B cell (primary cell): ENCODE data around the gene WBP11. TPM values are rescaled to one million over a fixed set of nuclear protein-coding genes. Genes with fewer than 3 reads are reported as not detected.

ENCODE experiments used
- ATAC-seq: fragments of 200-7000 bp; cut with Tn5 transposase; one replicate; pipeline ENCODE4 v1.10.0; 2021; ENCODE audit warnings: low read depth, mild to moderate bottlenecking, moderate number of reproducible peaks, moderate library complexity
- CTCF ChIA-PET: fragments of 350-600 bp; sonication (Branson Sonifier 250); formaldehyde crosslinking; loops from one replicate; lab custom pipeline; 2021; ENCODE audit warnings: antibody characterized with exemption, inconsistent platforms; lab: Charles Lee
- POLR2A ChIA-PET: fragments of 350-600 bp; sonication (Branson Sonifier 250); formaldehyde crosslinking; loops from one replicate; lab custom pipeline; 2021; ENCODE audit warnings: antibody characterized with exemption; lab: Charles Lee
- DNase-seq: peaks from one replicate; pipeline ENCODE4 v3.0.0; 2013
- H2AFZ ChIP-seq: 2 replicates; pipeline ENCODE4 v1.6.1; 2012; ENCODE audit warnings: mild to moderate bottlenecking, low read depth, low read length; ENCODE audit not compliant: insufficient read depth, poor library complexity, severe bottlenecking
- H3K27ac ChIP-seq, 2 donors: 1 replicate in 1 of 2; 2 replicates in 1 of 2; pipeline ENCODE4 v1.5.1; 2012 to 2013; ENCODE audit warnings: low read length in 2 of 2, mild to moderate bottlenecking in 2 of 2, moderate library complexity in 1 of 2
- H3K27me3 ChIP-seq, 4 experiments: fragments of 200-600 bp in 1 of 4; sonication (generic) in 1 of 4; replicated peaks in 1 of 4; 1 replicate in 2 of 4; 2 replicates in 2 of 4; pipeline versions ENCODE4 v1.6.1 to v1.7.0; 2013 to 2016; ENCODE audit warnings: low read length in 3 of 4, mild to moderate bottlenecking in 2 of 4, mixed read lengths in 1 of 4, moderate library complexity in 1 of 4; ENCODE audit not compliant: insufficient read depth in 4 of 4, control insufficient read depth in 3 of 4; ENCODE audit errors: control extremely low read depth in 1 of 4
- H3K36me3 ChIP-seq, 2 experiments: replicated peaks in 1 of 2; 1 replicate in 1 of 2; 2 replicates in 1 of 2; pipeline versions ENCODE4 v1.6.1 to v1.7.1; 2013; ENCODE audit warnings: low read length in 1 of 2; ENCODE audit not compliant: insufficient read depth in 2 of 2, control insufficient read depth in 1 of 2; ENCODE audit errors: control extremely low read depth in 1 of 2, extremely low read depth in 1 of 2
- H3K4me1 ChIP-seq, 2 donors: fragments of 200-600 bp in 1 of 2; sonication (generic) in 1 of 2; 1 replicate in 1 of 2; 2 replicates in 1 of 2; pipeline versions ENCODE4 v1.5.1 to v1.6.1; 2013 to 2017; ENCODE audit warnings: low read length in 2 of 2; ENCODE audit not compliant: control insufficient read depth in 2 of 2, insufficient read depth in 2 of 2
- H3K4me2 ChIP-seq: replicated peaks from 2 replicates; pipeline ENCODE3; 2012; ENCODE audit warnings: mild to moderate bottlenecking, low read depth, low read length; ENCODE audit not compliant: poor library complexity, severe bottlenecking
- H3K4me3 ChIP-seq, 5 experiments: fragments of 200-600 bp in 1 of 5; sonication (generic) in 1 of 5; 1 replicate in 3 of 5; 2 replicates in 2 of 5; pipeline versions ENCODE4 v1.5.1 to v1.7.0; 2011 to 2016; ENCODE audit warnings: low read length in 4 of 5, mild to moderate bottlenecking in 4 of 5, low read depth in 2 of 5, control low read depth in 1 of 5, moderate library complexity in 1 of 5; ENCODE audit not compliant: insufficient read depth in 1 of 5; ENCODE audit errors: control extremely low read depth in 1 of 5, extremely low read depth in 1 of 5
- H3K79me2 ChIP-seq: fragments of 200-600 bp; sonication (generic); one replicate; pipeline ENCODE4 v1.6.0; 2016; ENCODE audit warnings: low read length; ENCODE audit not compliant: control insufficient read depth, insufficient read depth
- H3K9ac ChIP-seq: fragments of 200-600 bp; sonication (generic); 2 replicates; pipeline ENCODE4 v1.6.1; 2017; ENCODE audit warnings: mild to moderate bottlenecking, low read length, moderate library complexity
- H3K9me3 ChIP-seq, 3 donors: one replicate each; pipeline versions ENCODE4 v1.6.1 to v1.7.1; 2013; ENCODE audit warnings: low read length in 2 of 3; ENCODE audit not compliant: control insufficient read depth in 2 of 3, insufficient read depth in 1 of 3; ENCODE audit errors: control extremely low read depth in 1 of 3
- H4K20me1 ChIP-seq: 2 replicates; pipeline ENCODE4 v1.6.0; 2012; ENCODE audit warnings: mild to moderate bottlenecking, low read length; ENCODE audit not compliant: insufficient read depth, control insufficient read depth, poor library complexity, severe bottlenecking
- H3K27ac Mint-ChIP-seq: one replicate; pipeline ENCODE4 v1.8.0; 2021; ENCODE audit warnings: mixed read lengths
- H3K27me3 Mint-ChIP-seq: one replicate; pipeline ENCODE4 v1.8.0; 2021; ENCODE audit warnings: mixed read lengths
- H3K4me1 Mint-ChIP-seq: one replicate; pipeline ENCODE4 v1.8.0; 2021; ENCODE audit warnings: mixed read lengths
- H3K4me3 Mint-ChIP-seq: one replicate; pipeline ENCODE4 v1.8.0; 2021; ENCODE audit warnings: mixed read lengths
- H3K9me3 Mint-ChIP-seq: one replicate; pipeline ENCODE4 v1.8.0; 2022; ENCODE audit warnings: mixed read lengths; ENCODE audit not compliant: insufficient read depth
- CTCF ChIP-seq: fragments of 200-600 bp; IDR thresholded peaks from one replicate; pipeline ENCODE4 v1.8.0; 2022; ENCODE audit warnings: antibody characterized with exemption, mild to moderate bottlenecking
- EZH2 ChIP-seq: IDR thresholded peaks from 2 replicates; pipeline ENCODE4 v1.6.1; 2012; ENCODE audit warnings: borderline replicate concordance, low read depth, mild to moderate bottlenecking, moderate library complexity, low read length; ENCODE audit not compliant: insufficient read depth, poor library complexity, severe bottlenecking
- WGBS: methylation state at CpG from one replicate; pipeline ENCODE4 v1.1.5; 2013; ENCODE audit warnings: missing lambda C conversion rate; ENCODE audit not compliant: insufficient coverage; 5-methylcytosine and 5-hydroxymethylcytosine counted together
- intact Hi-C: fragments of 100-400 bp; cut with micrococcal nuclease; formaldehyde crosslinking; loops from one replicate; pipeline ENCODE4 v1.10.0; 2022
- polyA plus RNA-seq: library from polyadenylated mRNA; depleted of rRNA; stranded (reverse); fragments of >200 nt; gene quantifications from 2 replicates; pipeline ENCODE4 v1.2.3, GENCODE V29; 2012
- total RNA-seq, 2 donors: library from RNA; stranded (reverse); fragments of 120-200 nt in 1 of 2; gene quantifications; 1 replicate in 1 of 2; 2 replicates in 1 of 2; pipeline versions ENCODE4 v1.2.3 to v1.2.4, GENCODE V29; 2013 to 2022

Gene WBP11
- total and polyA plus RNA-seq, 2 donors (not counting 1 experiment from before 2014, with no cell fraction given), result 13.6 to 84.7 TPM

- DNase-seq, result no peak
- H3K79me2 ChIP-seq, result no peaks in the 10 kb centered on the region
- H3K27ac Mint-ChIP-seq, result no peak overlapping the region
- H3K4me1 ChIP-seq, result peaks cover 0 to 4% of the 10 kb centered on the region in 2 donors
- H2AFZ ChIP-seq, result no peak overlapping the region
- peaks cover 12% of the 10 kb centered on the region for H3K27me3 Mint-ChIP-seq
- H3K4me3 Mint-ChIP-seq, result no peak overlapping the region
- H3K4me3 ChIP-seq, result no peak overlapping the region
- no peak overlapping the region for H3K27ac ChIP-seq
- intact Hi-C loops, result no loop called here
- no peaks in the 10 kb centered on the region for H3K27me3 ChIP-seq
- ATAC-seq, result no peak
- H3K4me2 ChIP-seq, result no peak overlapping the region
- TF ChIP-seq EZH2 (no peak), CTCF (no peak)
- H3K9me3 Mint-ChIP-seq, result no peaks in the 10 kb centered on the region
- whole genome bisulfite sequencing, result no CpG with 5 or more reads among the region's 3 CpGs
- no peaks in the 10 kb centered on the region for H3K9me3 ChIP-seq
- H3K36me3 ChIP-seq, result no peaks in the 10 kb centered on the region
- peaks cover 9% of the 10 kb centered on the region for H3K4me1 Mint-ChIP-seq
- ChIA-PET POLR2A (no interaction called here), CTCF (interaction anchor here (1.2 to 7.2 kb wide), 3 partner anchors 8 to 153 kb away, joined by 3 to 192 read pairs (median 4); no protein-coding TSS in a partner anchor)
- no peaks in the 10 kb centered on the region for H4K20me1 ChIP-seq
- no peak overlapping the region for H3K9ac ChIP-seq
Measured at GRCh38 chr12:14842315-14842714, 39.0 kb upstream of the WBP11 start.

DNA sequence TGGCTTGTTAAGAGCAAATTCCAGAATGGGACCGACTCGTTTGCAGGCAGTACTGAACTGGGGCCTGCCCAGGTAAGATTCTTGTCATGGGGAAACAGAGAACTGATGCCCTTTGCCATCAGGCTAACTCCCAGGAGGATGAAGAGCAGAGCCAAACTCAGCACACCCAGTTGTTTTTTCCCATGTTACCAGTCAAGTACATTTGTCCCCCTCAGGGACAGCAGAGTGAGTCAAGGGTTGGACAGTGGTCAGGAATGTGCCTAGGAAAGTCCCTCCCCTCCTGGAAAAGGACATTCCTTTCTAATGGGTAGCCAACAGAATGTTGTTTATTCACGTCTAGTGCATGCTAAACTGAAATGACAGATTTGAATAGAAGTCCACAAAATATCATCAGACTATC, 38.5 kb upstream of the WBP11 start:
- CTCF ChIA-PET, result interaction anchor here (1.6 kb wide), 1 partner anchor 154 kb away, joined by 4 read pairs; no protein-coding TSS in a partner anchor
- H3K9me3 Mint-ChIP-seq, result no peaks in the 10 kb centered on the region
- Histone ChIP-seq H3K79me2 (no peaks in the 10 kb centered on the region), H3K27me3 (no peaks in the 10 kb centered on the region), H3K4me1 (peaks cover 0 to 4% of the 10 kb centered on the region in 2 donors), H3K36me3 (no peaks in the 10 kb centered on the region), H3K9ac (no peak overlapping the region), H2AFZ (no peak overlapping the region), H3K4me2 (no peak overlapping the region), H3K9me3 (peaks cover 0 to 1% (median 0%) of the 10 kb centered on the region in 3 donors), H3K27ac (no peak overlapping the region), H3K4me3 (no peak overlapping the region), H4K20me1 (no peaks in the 10 kb centered on the region)
- POLR2A ChIA-PET, result no interaction called here
- intact Hi-C loops, result no loop called here
- H3K27ac Mint-ChIP-seq, result no peak overlapping the region
- no peak for TF ChIP-seq EZH2
- TF ChIP-seq CTCF, result no peak
- DNase-seq (no peak), ATAC-seq (no peak)
- no peak overlapping the region for H3K4me3 Mint-ChIP-seq
- peaks cover 9% of the 10 kb centered on the region for H3K4me1 Mint-ChIP-seq
- WGBS, result 100% methylated on average over 2 of the region's 3 CpGs
- H3K27me3 Mint-ChIP-seq, result peaks cover 16% of the 10 kb centered on the region
